Keratinocyte (primary cell): Measurements from ENCODE around the gene FOXS1.

Experiments used
- EZH2 ChIP-seq: IDR thresholded peaks from one replicate; pipeline ENCODE4 v1.6.1; 2012; ENCODE audit warnings: inconsistent platforms, mild to moderate bottlenecking, low read length, moderate library complexity
- TF ChIP-seq, protein P1 (sequence below), 3 experiments: IDR thresholded peaks in 1 of 3; conservative IDR thresholded peaks in 1 of 3; optimal IDR thresholded peaks in 1 of 3; 2 replicates in 2 of 3; 3 replicates in 1 of 3; pipeline versions ENCODE3 to v1.5.1; 2011; ENCODE audit warnings: low read length in 3 of 3, mild to moderate bottlenecking in 3 of 3, moderate library complexity in 2 of 3, control low read depth in 1 of 3, inconsistent platforms in 1 of 3; ENCODE audit not compliant: insufficient read depth in 2 of 3; ENCODE audit errors: extremely low read depth in 1 of 3

DNA sequence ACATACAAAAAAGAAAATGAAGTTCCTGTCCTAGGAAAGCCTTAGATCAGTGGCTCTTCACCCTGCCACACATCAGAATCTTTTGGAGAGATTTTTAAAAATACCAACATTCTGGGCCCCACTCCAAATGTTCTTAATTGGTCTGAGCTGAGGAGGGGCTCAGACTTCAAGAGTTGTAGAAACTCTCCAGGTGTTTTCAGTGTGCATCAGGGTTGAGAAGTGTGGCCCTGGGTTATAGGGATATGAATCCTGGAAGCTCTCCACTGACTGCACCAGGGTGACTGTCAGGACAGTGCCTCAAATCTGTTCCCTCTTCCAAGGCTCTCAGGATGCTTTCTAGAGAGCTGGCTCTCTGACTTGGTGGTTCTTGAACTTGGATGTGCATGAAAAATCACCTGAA, 31.8 kb downstream of the FOXS1 start:
- TF ChIP-seq EZH2: no peak
- TF ChIP-seq, protein P1, sequence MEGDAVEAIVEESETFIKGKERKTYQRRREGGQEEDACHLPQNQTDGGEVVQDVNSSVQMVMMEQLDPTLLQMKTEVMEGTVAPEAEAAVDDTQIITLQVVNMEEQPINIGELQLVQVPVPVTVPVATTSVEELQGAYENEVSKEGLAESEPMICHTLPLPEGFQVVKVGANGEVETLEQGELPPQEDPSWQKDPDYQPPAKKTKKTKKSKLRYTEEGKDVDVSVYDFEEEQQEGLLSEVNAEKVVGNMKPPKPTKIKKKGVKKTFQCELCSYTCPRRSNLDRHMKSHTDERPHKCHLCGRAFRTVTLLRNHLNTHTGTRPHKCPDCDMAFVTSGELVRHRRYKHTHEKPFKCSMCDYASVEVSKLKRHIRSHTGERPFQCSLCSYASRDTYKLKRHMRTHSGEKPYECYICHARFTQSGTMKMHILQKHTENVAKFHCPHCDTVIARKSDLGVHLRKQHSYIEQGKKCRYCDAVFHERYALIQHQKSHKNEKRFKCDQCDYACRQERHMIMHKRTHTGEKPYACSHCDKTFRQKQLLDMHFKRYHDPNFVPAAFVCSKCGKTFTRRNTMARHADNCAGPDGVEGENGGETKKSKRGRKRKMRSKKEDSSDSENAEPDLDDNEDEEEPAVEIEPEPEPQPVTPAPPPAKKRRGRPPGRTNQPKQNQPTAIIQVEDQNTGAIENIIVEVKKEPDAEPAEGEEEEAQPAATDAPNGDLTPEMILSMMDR (optimal IDR thresholded peaks at IDR 0.05 in 1 of 3, IDR thresholded peaks at IDR 0.05 in 1 of 3, conservative IDR thresholded peaks at IDR 0.05 in 1 of 3; ENCODE audit: extremely low read depth in 1 of 3, insufficient read depth in 2 of 3, low read length in 3 of 3): no peak
